Measurements from ENCODE around the gene SMC5.

SMC5 gene

GRCh38 chr9:70352802-70353201, 94.0 kb downstream of the SMC5 start:
- TF ChIP-seq CTCF (IDR thresholded peaks at IDR 0.05) (no peak; the same call in 1 of the 2 replicates), ZFX (IDR thresholded peaks at IDR 0.05; ENCODE audit: borderline replicate concordance) (no peak)
- H3K27ac ChIP-seq = no peak overlapping the region

DNA sequence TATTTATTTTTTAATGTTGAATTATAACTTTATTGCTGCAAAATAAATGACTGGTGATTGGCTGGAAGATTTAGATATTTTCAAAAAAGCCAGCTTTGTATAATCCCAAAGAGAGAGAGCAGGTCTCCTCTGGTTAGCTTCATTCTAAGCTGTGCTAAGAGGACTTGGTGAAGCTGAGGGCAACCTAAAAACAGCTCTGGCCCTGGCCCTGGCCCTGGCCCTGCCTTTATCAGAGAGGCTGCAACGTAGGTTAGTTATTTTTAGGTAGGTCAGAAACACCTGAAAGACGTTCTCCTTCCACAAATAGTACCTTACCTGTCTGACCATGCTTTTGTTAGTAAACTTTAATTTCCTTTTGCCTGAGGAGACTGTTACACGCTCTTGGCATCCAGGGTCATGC, 97.0 kb downstream of the SMC5 start:
- H3K27ac ChIP-seq = no peak overlapping the region

DNA sequence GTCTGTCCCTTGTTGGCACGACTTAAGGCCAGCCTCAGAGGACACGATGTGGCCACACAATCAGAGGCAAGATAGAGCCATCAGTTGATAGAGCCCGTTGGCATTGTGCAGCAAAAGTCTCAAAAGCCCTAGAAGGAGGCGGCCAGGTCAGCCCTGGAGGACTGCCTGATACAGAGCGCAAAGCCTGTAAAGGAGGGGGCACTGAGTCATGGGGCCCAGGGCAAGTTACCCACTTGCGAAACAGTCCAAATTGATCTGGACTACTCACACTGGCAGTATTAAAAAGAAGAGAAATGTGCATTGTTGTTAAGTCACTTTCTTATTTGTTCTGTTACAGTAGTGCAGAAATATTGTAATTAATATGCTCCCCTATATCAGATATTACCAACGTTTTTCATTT, 104.2 kb downstream of the SMC5 start:
- TF ChIP-seq ZFX (IDR thresholded peaks at IDR 0.05; ENCODE audit: borderline replicate concordance) (no peak), CTCF (IDR thresholded peaks at IDR 0.05) (no peak)
- no peak overlapping the region for H3K27ac ChIP-seq

More for the DNA sequence above, 97.0 kb downstream of the SMC5 start:
- TF ChIP-seq ZFX (IDR thresholded peaks at IDR 0.05; ENCODE audit: borderline replicate concordance) (no peak), CTCF (IDR thresholded peaks at IDR 0.05) (no peak)

- TF ChIP-seq ZFX (IDR thresholded peaks at IDR 0.05; ENCODE audit: borderline replicate concordance) (no peak), CTCF (IDR thresholded peaks at IDR 0.05) (no peak)
- H3K27ac ChIP-seq = no peak overlapping the region
Measured at GRCh38 chr9:70363760-70364159, 105.0 kb downstream of the SMC5 start.

- H3K27ac ChIP-seq = no peak overlapping the region
Measured at GRCh38 chr9:70367305-70367930, 108.6 kb downstream of the SMC5 start.

DNA sequence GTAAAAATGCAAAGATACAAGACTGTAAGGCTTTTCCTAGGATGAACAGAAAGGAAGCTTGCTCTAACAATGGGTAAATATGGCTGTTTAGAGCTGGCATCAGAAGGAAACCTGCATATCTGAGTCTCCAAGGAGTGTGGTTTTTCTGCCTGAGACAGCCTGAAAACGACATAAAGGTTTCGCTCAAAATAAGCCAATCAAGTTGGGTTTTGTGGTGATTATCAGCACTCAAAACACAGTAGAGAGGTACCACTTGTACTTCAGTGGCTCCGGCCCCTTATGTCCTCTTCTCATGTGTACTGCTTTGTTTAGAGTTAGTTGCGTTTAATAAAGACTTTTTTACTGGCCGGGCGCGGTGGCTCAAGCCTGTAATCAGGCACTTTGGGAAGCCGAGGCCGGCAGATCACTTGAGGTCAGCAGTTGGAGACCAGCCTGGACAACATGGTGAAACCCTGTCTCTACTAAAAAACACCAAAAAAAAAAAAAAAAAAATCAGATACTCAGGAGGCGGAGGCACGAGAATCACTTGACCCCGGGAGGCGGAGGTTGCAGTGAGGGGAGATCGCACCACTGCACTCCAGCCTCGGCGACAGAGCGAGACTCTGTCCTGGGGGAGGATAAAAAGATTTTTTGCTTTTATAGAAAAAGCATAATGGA, 116.3 kb downstream of the SMC5 start:
- no peak overlapping the region for H3K27ac ChIP-seq
- no peak for TF ChIP-seq ZFX (IDR thresholded peaks at IDR 0.05; ENCODE audit: borderline replicate concordance)
- TF ChIP-seq CTCF (IDR thresholded peaks at IDR 0.05) = no peak

More at GRCh38 chr9:70367305-70367930, 108.6 kb downstream of the SMC5 start:
- TF ChIP-seq CTCF (IDR thresholded peaks at IDR 0.05) = no peak
- no peak for TF ChIP-seq ZFX (IDR thresholded peaks at IDR 0.05; ENCODE audit: borderline replicate concordance)

DNA sequence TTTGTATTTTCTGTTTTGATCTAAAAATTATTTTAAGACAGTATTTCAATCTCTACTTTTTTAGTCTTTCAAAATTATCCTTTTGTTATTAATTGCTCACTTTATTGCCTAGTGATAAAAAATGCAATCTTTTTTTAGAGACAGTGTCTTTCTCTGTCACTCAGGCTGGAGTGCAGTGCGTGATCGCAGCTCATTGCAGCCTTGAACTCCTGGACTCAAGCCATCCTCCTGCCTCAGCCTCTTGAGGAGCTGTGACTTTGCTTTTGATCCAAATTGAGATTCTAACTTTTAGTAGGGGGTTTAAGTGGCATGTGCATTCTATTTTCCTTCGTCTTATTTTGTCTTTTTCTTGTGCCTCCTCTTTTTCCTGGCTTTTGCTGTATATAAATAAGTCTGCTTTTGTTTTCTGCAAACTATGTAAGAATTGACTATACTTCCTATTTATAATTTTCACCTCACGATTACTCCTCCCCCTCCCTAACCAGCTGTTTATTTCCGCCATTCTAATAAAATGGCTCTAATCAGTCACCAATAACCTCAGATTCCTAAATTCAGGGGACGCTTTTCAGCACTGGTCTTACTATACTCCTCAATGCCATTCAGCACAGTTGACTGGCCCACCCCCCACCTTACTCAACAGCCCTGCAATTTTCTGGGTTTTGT, 123.4 kb downstream of the SMC5 start:
- H3K27ac ChIP-seq = no peak overlapping the region

More for the DNA sequence above, 123.4 kb downstream of the SMC5 start:
- TF ChIP-seq CTCF (IDR thresholded peaks at IDR 0.05) (no peak), ZFX (IDR thresholded peaks at IDR 0.05; ENCODE audit: borderline replicate concordance) (no peak)

All from 22Rv1 (cell line).